Lower lobe of right lung (tissue), 2 donors: Measurements from ENCODE around the gene PRKG1. TPM values are rescaled to one million over a fixed set of nuclear protein-coding genes. Genes with fewer than 3 reads are reported as not detected.

ENCODE experiments used
- ATAC-seq, 2 donors: fragments of 200-7000 bp; cut with Tn5 transposase; one replicate each; pipeline ENCODE4 v1.9.1; 2020 to 2022; ENCODE audit warnings: mild to moderate bottlenecking in 2 of 2, moderate library complexity in 2 of 2
- DNase-seq: peaks from one replicate; pipeline ENCODE4 v3.0.0-alpha.2; 2020
- H3K27ac ChIP-seq: fragments of 200-600 bp; one replicate; pipeline ENCODE4 v1.8.0; 2022
- H3K27me3 ChIP-seq: fragments of 200-600 bp; one replicate; pipeline ENCODE4 v1.8.0; 2022; ENCODE audit warnings: low read depth
- H3K36me3 ChIP-seq: fragments of 200-600 bp; one replicate; pipeline ENCODE4 v1.8.0; 2022; ENCODE audit warnings: mild to moderate bottlenecking
- H3K4me1 ChIP-seq: fragments of 200-600 bp; one replicate; pipeline ENCODE4 v1.8.0; 2022
- H3K4me3 ChIP-seq: fragments of 200-600 bp; one replicate; pipeline ENCODE4 v1.8.0; 2022; ENCODE audit warnings: mild to moderate bottlenecking
- H3K9me3 ChIP-seq: fragments of 200-600 bp; one replicate; pipeline ENCODE4 v1.8.0; 2022
- intact Hi-C: fragments of 100-400 bp; cut with DNase I; formaldehyde crosslinking; loops from one replicate; pipeline ENCODE4 v1.11.0; 2022
- total RNA-seq: library from RNA; stranded (reverse); fragmentation: NEBNext Ultra II Directional; extraction: Animal tissue kit (Norgen Biotek cat#: 25700); gene quantifications from one replicate; pipeline ENCODE4 v1.2.1, GENCODE V29; 2021
- TF ChIP-seq, protein P1 (sequence below): fragments of 200-600 bp; IDR thresholded peaks from one replicate; pipeline ENCODE4 v1.8.0; 2022; ENCODE audit warnings: antibody characterized with exemption, mild to moderate bottlenecking
- donor health status: DM: no; HTN: yes; CAD: no; lungs with severe emphysema.

Gene PRKG1
- total RNA-seq, 1 donor from 2014 or later, result 23.6 TPM

- ATAC-seq, result no peak
- no peaks in the 10 kb centered on the region for H3K4me1 ChIP-seq
- intact Hi-C loops, result no loop called here
- no peak overlapping the region for H3K27ac ChIP-seq
- DNase-seq, result no peak
- no peaks in the 10 kb centered on the region for H3K27me3 ChIP-seq
- H3K4me3 ChIP-seq, result no peak overlapping the region
- TF ChIP-seq, protein P1, sequence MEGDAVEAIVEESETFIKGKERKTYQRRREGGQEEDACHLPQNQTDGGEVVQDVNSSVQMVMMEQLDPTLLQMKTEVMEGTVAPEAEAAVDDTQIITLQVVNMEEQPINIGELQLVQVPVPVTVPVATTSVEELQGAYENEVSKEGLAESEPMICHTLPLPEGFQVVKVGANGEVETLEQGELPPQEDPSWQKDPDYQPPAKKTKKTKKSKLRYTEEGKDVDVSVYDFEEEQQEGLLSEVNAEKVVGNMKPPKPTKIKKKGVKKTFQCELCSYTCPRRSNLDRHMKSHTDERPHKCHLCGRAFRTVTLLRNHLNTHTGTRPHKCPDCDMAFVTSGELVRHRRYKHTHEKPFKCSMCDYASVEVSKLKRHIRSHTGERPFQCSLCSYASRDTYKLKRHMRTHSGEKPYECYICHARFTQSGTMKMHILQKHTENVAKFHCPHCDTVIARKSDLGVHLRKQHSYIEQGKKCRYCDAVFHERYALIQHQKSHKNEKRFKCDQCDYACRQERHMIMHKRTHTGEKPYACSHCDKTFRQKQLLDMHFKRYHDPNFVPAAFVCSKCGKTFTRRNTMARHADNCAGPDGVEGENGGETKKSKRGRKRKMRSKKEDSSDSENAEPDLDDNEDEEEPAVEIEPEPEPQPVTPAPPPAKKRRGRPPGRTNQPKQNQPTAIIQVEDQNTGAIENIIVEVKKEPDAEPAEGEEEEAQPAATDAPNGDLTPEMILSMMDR, result no peak
- H3K9me3 ChIP-seq, result no peaks in the 10 kb centered on the region
- H3K36me3 ChIP-seq, result no peaks in the 10 kb centered on the region
Measured at GRCh38 chr10:51993475-51993874, 919.2 kb downstream of the PRKG1 start.

DNA sequence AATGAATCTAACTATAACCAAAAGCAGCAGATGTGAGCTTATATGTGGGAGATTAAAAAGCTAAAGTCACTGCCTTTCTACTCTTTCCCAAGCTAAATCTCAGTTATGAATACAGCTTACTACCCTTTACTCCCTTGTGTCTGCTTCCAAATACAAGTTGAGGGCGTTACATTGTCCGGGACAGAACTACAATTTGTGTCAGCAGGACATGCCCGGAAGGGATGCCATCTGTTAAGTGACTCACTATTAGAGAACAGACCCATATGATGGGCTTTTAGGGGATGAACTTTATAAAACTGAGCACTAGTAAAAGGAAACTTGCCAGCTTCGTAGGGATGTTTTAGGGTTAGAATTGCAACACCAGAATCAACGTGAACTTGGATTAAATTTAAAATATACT is 924.8 kb downstream of the PRKG1 start:
- no peaks in the 10 kb centered on the region for H3K9me3 ChIP-seq
- no peaks in the 10 kb centered on the region for H3K27me3 ChIP-seq
- no peaks in the 10 kb centered on the region for H3K4me1 ChIP-seq
- no peak for ATAC-seq
- TF ChIP-seq, protein P1, result no peak
- H3K4me3 ChIP-seq, result no peak overlapping the region
- H3K27ac ChIP-seq, result no peak overlapping the region
- H3K36me3 ChIP-seq, result no peaks in the 10 kb centered on the region
- DNase-seq, result no peak
- intact Hi-C loops, result no loop called here

GRCh38 chr10:52004342-52004949 is 930.2 kb downstream of the PRKG1 start:
- no peak for DNase-seq
- Histone ChIP-seq H3K27me3 (no peaks in the 10 kb centered on the region), H3K9me3 (no peaks in the 10 kb centered on the region), H3K4me1 (no peaks in the 10 kb centered on the region), H3K4me3 (no peak overlapping the region), H3K27ac (no peak overlapping the region), H3K36me3 (no peaks in the 10 kb centered on the region)
- no peak for ATAC-seq
- intact Hi-C loops, result no loop called here
- TF ChIP-seq, protein P1, result peak; percentile 43

DNA sequence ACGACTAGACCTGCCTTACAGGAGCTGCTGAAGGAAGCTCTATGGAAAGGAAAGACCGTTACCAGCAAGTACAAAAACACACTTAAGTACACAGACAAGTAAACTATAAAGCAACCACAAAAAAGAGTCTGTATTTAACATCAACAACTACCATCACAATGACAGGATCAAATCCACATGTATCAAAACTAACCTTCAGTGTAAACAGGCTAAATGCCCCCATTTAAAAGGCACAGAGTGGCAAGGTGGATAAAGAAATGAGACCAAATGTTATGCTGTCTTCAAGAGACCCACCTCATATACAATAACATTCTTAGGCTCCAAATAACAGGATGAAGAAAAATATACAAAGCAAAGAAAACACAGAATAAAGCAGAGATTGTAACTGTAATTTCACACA is 932.8 kb downstream of the PRKG1 start:
- TF ChIP-seq, protein P1, result no peak
- no peak overlapping the region for H3K4me3 ChIP-seq
- intact Hi-C loops, result no loop called here
- no peak overlapping the region for H3K27ac ChIP-seq
- no peaks in the 10 kb centered on the region for H3K9me3 ChIP-seq
- no peak for ATAC-seq
- no peaks in the 10 kb centered on the region for H3K4me1 ChIP-seq
- H3K36me3 ChIP-seq, result no peaks in the 10 kb centered on the region
- no peak for DNase-seq
- no peaks in the 10 kb centered on the region for H3K27me3 ChIP-seq

DNA sequence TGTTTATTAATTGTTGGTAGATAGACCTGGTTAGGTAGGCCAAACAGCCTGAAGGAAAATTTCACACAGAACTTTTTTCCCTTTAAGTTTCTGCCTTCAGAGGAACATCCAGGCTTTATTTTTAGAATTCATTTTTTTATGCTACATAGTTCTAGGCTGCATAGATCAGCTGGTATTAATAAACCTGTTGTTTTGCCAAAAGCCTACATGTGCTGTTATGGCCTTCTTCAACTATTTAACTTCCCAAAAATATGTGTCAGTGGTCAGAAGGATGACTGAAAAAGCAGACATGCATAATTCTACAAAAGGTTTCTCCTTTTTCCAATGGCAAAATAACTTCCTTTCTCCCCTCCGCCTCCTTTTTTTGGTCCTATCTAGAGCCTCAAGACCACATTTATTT is 936.8 kb downstream of the PRKG1 start:
- Histone ChIP-seq H3K27me3 (no peaks in the 10 kb centered on the region), H3K27ac (no peak overlapping the region), H3K9me3 (peaks cover 3% of the 10 kb centered on the region), H3K36me3 (no peaks in the 10 kb centered on the region), H3K4me1 (no peaks in the 10 kb centered on the region), H3K4me3 (no peak overlapping the region)
- ATAC-seq (no peak), DNase-seq (no peak)
- TF ChIP-seq, protein P1, result no peak
- intact Hi-C loops, result no loop called here
